Uterus (tissue), 4 donors: Measurements from ENCODE around the gene HCFC1R1. TPM values are rescaled to one million over a fixed set of nuclear protein-coding genes. Genes with fewer than 3 reads are reported as not detected.
A peak's percentile ranks its signal among the peaks of the same experiment; 100 is the strongest.
"Not testable (repeated sequence)": the region's sequence is repeated elsewhere in the genome, so short reads cannot be mapped to it uniquely, and the experiment has no call there.

Experiments
- DNase-seq, 2 donors: peaks; one replicate each; pipeline ENCODE4 v3.0.0-alpha.2; 2019 to 2020
- H3K27ac ChIP-seq, 2 donors: fragments of 200-600 bp; sonication (generic); 1 replicate in 1 of 2; 2 replicates in 1 of 2; pipeline ENCODE4 v1.5.1; 2016 to 2018
- H3K27me3 ChIP-seq, 2 donors: fragments of 200-600 bp; sonication (generic); one replicate each; pipeline ENCODE4 v1.5.1; 2018 to 2019; ENCODE audit warnings: control low read depth in 1 of 2
- H3K36me3 ChIP-seq, 2 donors: fragments of 200-600 bp; sonication (generic); one replicate each; pipeline ENCODE4 v1.5.1; 2019; ENCODE audit warnings: control low read depth in 1 of 2
- H3K4me1 ChIP-seq, 2 donors: fragments of 200-600 bp; sonication (generic); one replicate each; pipeline ENCODE4 v1.5.1; 2018 to 2019; ENCODE audit warnings: control low read depth in 1 of 2
- H3K4me3 ChIP-seq, 2 donors: fragments of 200-600 bp; sonication (generic); 1 replicate in 1 of 2; 2 replicates in 1 of 2; pipeline ENCODE4 v1.5.1; 2018 to 2019; ENCODE audit warnings: mild to moderate bottlenecking in 1 of 2
- H3K9me3 ChIP-seq, 2 donors: fragments of 200-600 bp; sonication (generic); one replicate each; pipeline ENCODE4 v1.5.1; 2019; ENCODE audit warnings: control low read depth in 1 of 2
- POLR2A ChIP-seq, 2 donors: fragments of 450-650 bp; IDR thresholded peaks; one replicate each; pipeline ENCODE4 v1.6.1; 2016; ENCODE audit warnings: antibody characterized with exemption in 2 of 2, mild to moderate bottlenecking in 1 of 2, moderate library complexity in 1 of 2
- intact Hi-C: fragments of 100-400 bp; cut with DNase I; formaldehyde crosslinking; loops from one replicate; pipeline ENCODE4 v1.15.1; 2023; ENCODE audit warnings: low total_unique reads
- total RNA-seq, 4 donors: library from RNA; depleted of rRNA in 3 of 4; stranded (reverse); fragments of >200 nt in 3 of 4; gene quantifications; one replicate each; pipeline versions ENCODE4 v1.1.0 to v1.2.4, GENCODE V29; 2014 to 2023
- TF ChIP-seq, protein P1 (sequence below), 4 experiments: fragments of 200-600 bp in 2 of 4; fragments of 450-650 bp in 2 of 4; sonication (generic) in 2 of 4; IDR thresholded peaks; one replicate each; pipeline ENCODE4 v1.5.1; 2016 to 2019; ENCODE audit warnings: antibody characterized with exemption in 4 of 4, mild to moderate bottlenecking in 2 of 4, moderate library complexity in 1 of 4
- donor health status: DM: yes; HTN: yes; CAD: no.

Gene HCFC1R1
- total RNA-seq, 4 donors from 2014 or later, result 3.6 to 67.5 (median 25.4) TPM

DNA sequence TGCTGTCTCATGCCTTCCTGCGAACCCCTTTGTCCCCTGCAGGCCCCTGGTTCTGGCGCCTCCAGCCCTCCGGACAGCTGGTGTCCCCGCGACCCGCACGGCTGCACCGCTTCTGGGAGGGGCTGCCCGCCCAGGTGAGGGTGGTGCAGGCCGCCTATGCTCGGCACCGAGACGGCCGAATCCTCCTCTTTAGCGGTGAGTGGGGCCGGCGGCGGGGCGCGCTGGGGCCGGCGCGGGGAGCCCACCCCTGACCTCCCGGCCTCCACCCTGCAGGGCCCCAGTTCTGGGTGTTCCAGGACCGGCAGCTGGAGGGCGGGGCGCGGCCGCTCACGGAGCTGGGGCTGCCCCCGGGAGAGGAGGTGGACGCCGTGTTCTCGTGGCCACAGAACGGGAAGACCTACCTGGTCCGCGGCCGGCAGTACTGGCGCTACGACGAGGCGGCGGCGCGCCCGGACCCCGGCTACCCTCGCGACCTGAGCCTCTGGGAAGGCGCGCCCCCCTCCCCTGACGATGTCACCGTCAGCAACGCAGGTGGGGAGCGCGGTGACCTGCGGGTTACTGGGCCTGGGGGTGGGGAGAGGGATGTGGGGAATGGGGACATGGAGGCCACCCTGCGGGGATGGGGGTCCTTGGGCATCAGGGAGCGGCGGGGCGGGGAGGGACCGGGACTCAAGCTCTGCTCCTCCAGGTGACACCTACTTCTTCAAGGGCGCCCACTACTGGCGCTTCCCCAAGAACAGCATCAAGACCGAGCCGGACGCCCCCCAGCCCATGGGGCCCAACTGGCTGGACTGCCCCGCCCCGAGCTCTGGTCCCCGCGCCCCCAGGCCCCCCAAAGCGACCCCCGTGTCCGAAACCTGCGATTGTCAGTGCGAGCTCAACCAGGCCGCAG lies 34.6 kb upstream of the HCFC1R1 start:
- peak overlapping the region; percentile 65 to 91 for H3K4me3 ChIP-seq
- no peaks in the 10 kb centered on the region for H3K27me3 ChIP-seq
- H3K36me3 ChIP-seq, result no peaks in the 10 kb centered on the region
- H3K27ac ChIP-seq, result peak overlapping the region; percentile 49 to 85
- no peaks in the 10 kb centered on the region for H3K9me3 ChIP-seq
- TF ChIP-seq, protein P1, sequence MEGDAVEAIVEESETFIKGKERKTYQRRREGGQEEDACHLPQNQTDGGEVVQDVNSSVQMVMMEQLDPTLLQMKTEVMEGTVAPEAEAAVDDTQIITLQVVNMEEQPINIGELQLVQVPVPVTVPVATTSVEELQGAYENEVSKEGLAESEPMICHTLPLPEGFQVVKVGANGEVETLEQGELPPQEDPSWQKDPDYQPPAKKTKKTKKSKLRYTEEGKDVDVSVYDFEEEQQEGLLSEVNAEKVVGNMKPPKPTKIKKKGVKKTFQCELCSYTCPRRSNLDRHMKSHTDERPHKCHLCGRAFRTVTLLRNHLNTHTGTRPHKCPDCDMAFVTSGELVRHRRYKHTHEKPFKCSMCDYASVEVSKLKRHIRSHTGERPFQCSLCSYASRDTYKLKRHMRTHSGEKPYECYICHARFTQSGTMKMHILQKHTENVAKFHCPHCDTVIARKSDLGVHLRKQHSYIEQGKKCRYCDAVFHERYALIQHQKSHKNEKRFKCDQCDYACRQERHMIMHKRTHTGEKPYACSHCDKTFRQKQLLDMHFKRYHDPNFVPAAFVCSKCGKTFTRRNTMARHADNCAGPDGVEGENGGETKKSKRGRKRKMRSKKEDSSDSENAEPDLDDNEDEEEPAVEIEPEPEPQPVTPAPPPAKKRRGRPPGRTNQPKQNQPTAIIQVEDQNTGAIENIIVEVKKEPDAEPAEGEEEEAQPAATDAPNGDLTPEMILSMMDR (IDR thresholded peaks at IDR 0.05), result no peak
- TF ChIP-seq POLR2A (IDR thresholded peaks at IDR 0.05), result no peak
- DNase-seq, result peak in 1 of 2 donors; percentile 41
- intact Hi-C loops, result loop anchor here (5.0 kb wide), 1 partner anchor 109 kb away; no protein-coding TSS in a partner anchor
- H3K4me1 ChIP-seq, result peaks cover 0 to 10% of the 10 kb centered on the region in 2 donors

- intact Hi-C loops, result loop anchor here (5.0 kb wide), 1 partner anchor 110 kb away; no protein-coding TSS in a partner anchor
- Histone ChIP-seq H3K4me1 (peaks cover 0 to 10% of the 10 kb centered on the region in 2 donors), H3K4me3 (peak overlapping the region in 1 of 2 donors; percentile 65), H3K36me3 (no peaks in the 10 kb centered on the region), H3K27me3 (no peaks in the 10 kb centered on the region), H3K27ac (no peak overlapping the region), H3K9me3 (no peaks in the 10 kb centered on the region)
- TF ChIP-seq, protein P1 (IDR thresholded peaks at IDR 0.05), result no peak
- no peak for TF ChIP-seq POLR2A (IDR thresholded peaks at IDR 0.05)
- no peak for DNase-seq
Measured at GRCh38 chr16:3057181-3058138, 33.7 kb upstream of the HCFC1R1 start.

GRCh38 chr16:3056336-3057180 lies 32.8 kb upstream of the HCFC1R1 start:
- TF ChIP-seq, protein P1 (IDR thresholded peaks at IDR 0.05), result no peak
- TF ChIP-seq POLR2A (IDR thresholded peaks at IDR 0.05), result no peak
- Histone ChIP-seq H3K36me3 (no peaks in the 10 kb centered on the region), H3K27me3 (no peaks in the 10 kb centered on the region), H3K27ac (no peak overlapping the region), H3K4me3 (no peak overlapping the region), H3K9me3 (no peaks in the 10 kb centered on the region), H3K4me1 (peaks cover 0 to 10% of the 10 kb centered on the region in 2 donors)
- DNase-seq, result no peak
- intact Hi-C loops, result loop anchor here (5.0 kb wide), 1 partner anchor 111 kb away; no protein-coding TSS in a partner anchor

DNA sequence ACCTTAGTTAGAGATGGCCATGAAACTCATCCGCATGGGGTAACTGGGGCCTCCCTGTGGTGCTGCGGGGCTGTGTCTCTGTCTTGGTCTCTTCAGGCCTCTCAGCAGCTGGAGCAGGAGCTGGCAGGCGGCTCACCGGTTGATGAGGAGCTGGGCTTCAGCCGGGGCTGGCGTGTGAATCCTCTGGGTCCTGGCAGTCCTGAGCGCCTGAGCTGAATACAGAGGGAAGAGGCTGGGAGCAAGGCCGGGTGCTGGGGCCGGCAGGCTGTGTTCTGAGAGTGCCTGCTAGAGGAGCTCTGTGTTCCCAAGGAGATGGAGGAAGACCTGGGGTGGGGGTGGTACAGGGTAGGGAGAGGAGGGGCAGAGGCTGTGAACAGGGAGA lies 32.0 kb upstream of the HCFC1R1 start:
- not testable (repeated sequence) for DNase-seq, H3K4me1 ChIP-seq, H3K27ac ChIP-seq, H3K27me3 ChIP-seq, H3K4me3 ChIP-seq, H3K9me3 ChIP-seq, H3K36me3 ChIP-seq
- intact Hi-C loops, result loop anchor here (5.0 kb wide), 1 partner anchor 112 kb away; no protein-coding TSS in a partner anchor
